SK-MEL-5 (cell line): ENCODE data around the gene GAGE2A. TPM values are rescaled to one million over a fixed set of nuclear protein-coding genes. Genes with fewer than 3 reads are reported as not detected.
"Not testable (repeated sequence)": the region's sequence is repeated elsewhere in the genome, so short reads cannot be mapped to it uniquely, and the experiment has no call there.

Source experiments
- DNase-seq: peaks from one replicate; pipeline ENCODE4 v3.0.0-alpha.2; 2016; ENCODE audit warnings: low read depth, low spot score
- in situ Hi-C: cut with HindIII; loops from 2 replicates; pipeline ENCODE4 v1.10.0; 2016; ENCODE audit warnings: low sequenced_read_pairs, high pct_unique_total_duplicates, low pct_unique_long_range_greater_than_20kb
- polyA plus RNA-seq, 2 experiments: library from polyadenylated mRNA; depleted of rRNA; stranded (reverse); fragments of >200 nt; gene quantifications; 2 replicates each; pipeline ENCODE4 v1.2.3, GENCODE V29; 2015
- total RNA-seq: library from RNA; depleted of rRNA; stranded (reverse); fragments of >200 nt; shearing (Covaris generic); gene quantifications from 2 replicates; pipeline ENCODE4 v1.2.3, GENCODE V29; 2014; rRNA removed

Gene GAGE2A
- total RNA-seq, result 61.3 and 64.8 TPM in 2 replicates
- 5.1 and 16.2 TPM in 2 replicates for polyA plus RNA-seq (2015; cell fraction: cytosol; rRNA removed)
- 1.2 and 2.9 TPM in 2 replicates for polyA plus RNA-seq (2015; cell fraction: nucleus; rRNA removed)

GRCh38 chrX:49589196-49589595 lies at the start of gene GAGE2A:
GAGE2A (plus strand) TSS chrX:49589496; CDS start chrX:49590651, 1,155 bp downstream.
- in situ Hi-C loops, result not testable (repeated sequence)

GRCh38 chrX:49541433-49541832 lies 47.9 kb upstream of the GAGE2A start, which contains the start of gene GAGE12D:
GAGE12D (plus strand) TSS chrX:49541733; CDS start chrX:49542888, 1,155 bp downstream.
- DNase-seq, in situ Hi-C loops: not testable (repeated sequence)

More at GRCh38 chrX:49589196-49589595, at the start of gene GAGE2A:
- DNase-seq, result not testable (repeated sequence)

GRCh38 chrX:49550989-49551388 lies 38.3 kb upstream of the GAGE2A start, which contains the start of gene GAGE12E:
GAGE12E (plus strand) TSS chrX:49551289; CDS start chrX:49552444, 1,155 bp downstream.
- DNase-seq, in situ Hi-C loops: not testable (repeated sequence)

GRCh38 chrX:49560542-49560941 lies 28.8 kb upstream of the GAGE2A start, which contains the start of gene GAGE12F:
GAGE12F (plus strand) TSS chrX:49560842; CDS start chrX:49561997, 1,155 bp downstream.
- in situ Hi-C loops, DNase-seq: not testable (repeated sequence)

- DNase-seq, in situ Hi-C loops: not testable (repeated sequence)
Observed at GRCh38 chrX:49568728-49569127, 20.6 kb upstream of the GAGE2A start.

GRCh38 chrX:49569152-49569551 lies 20.1 kb upstream of the GAGE2A start:
- DNase-seq, in situ Hi-C loops: not testable (repeated sequence)

GRCh38 chrX:49570100-49570499 lies 19.2 kb upstream of the GAGE2A start, which contains the start of gene GAGE12G:
GAGE12G (plus strand) TSS chrX:49570400; CDS start chrX:49571555, 1,155 bp downstream.
- DNase-seq, in situ Hi-C loops: not testable (repeated sequence)

GRCh38 chrX:49579649-49580048 lies 9.6 kb upstream of the GAGE2A start, which contains the start of gene GAGE12H:
GAGE12H (plus strand) TSS chrX:49579949; CDS start chrX:49581104, 1,155 bp downstream.
- in situ Hi-C loops, result not testable (repeated sequence)

GRCh38 chrX:49589769-49590478 lies 628 bp downstream of the GAGE2A start:
- in situ Hi-C loops, DNase-seq: not testable (repeated sequence)

More at GRCh38 chrX:49579649-49580048, 9.6 kb upstream of the GAGE2A start, which contains the start of gene GAGE12H:
- DNase-seq, result not testable (repeated sequence)

GRCh38 chrX:49590488-49590887 lies 1.2 kb downstream of the GAGE2A start:
- in situ Hi-C loops, DNase-seq: not testable (repeated sequence)

- DNase-seq, in situ Hi-C loops: not testable (repeated sequence)
Observed at GRCh38 chrX:49598720-49599119, 9.4 kb downstream of the GAGE2A start, which contains the start of gene GAGE1. GAGE1 (plus strand) TSS chrX:49599020; CDS start chrX:49600175, 1,155 bp downstream.

GRCh38 chrX:49610718-49611310 lies 21.5 kb downstream of the GAGE2A start:
- in situ Hi-C loops, result no loop called here
- DNase-seq, result peak; percentile 67

- no peak for DNase-seq
- in situ Hi-C loops, result no loop called here
Observed at GRCh38 chrX:49618574-49618973, 29.3 kb downstream of the GAGE2A start.

- DNase-seq, result peak; percentile 44
- in situ Hi-C loops, result no loop called here
Observed at GRCh38 chrX:49627086-49627777, 37.9 kb downstream of the GAGE2A start.

- in situ Hi-C loops, result no loop called here
- DNase-seq, result no peak
Observed at GRCh38 chrX:49644991-49645637, 55.8 kb downstream of the GAGE2A start.
